ENCODE data around the gene DPP3.
"Not testable (repeated sequence)": the region's sequence is repeated elsewhere in the genome, so short reads cannot be mapped to it uniquely, and the experiment has no call there.

DPP3 gene

GRCh38 chr11:66532784-66533183, 52.5 kb downstream of the DPP3 start:
- DNase-seq (ENCODE audit: low read depth in 2 of 2), result no peak

GRCh38 chr11:66539170-66539869, 59.1 kb downstream of the DPP3 start:
- DNase-seq (ENCODE audit: low read depth in 2 of 2), result no peak

GRCh38 chr11:66539870-66540213, 59.6 kb downstream of the DPP3 start:
- DNase-seq (ENCODE audit: low read depth in 2 of 2), result no peak

GRCh38 chr11:66540598-66540997, 60.4 kb downstream of the DPP3 start:
- not testable (repeated sequence) for DNase-seq (ENCODE audit: low read depth in 2 of 2)

GRCh38 chr11:66541892-66542291, 61.7 kb downstream of the DPP3 start:
- DNase-seq (ENCODE audit: low read depth in 2 of 2), result no peak

GRCh38 chr11:66542362-66542761, 62.1 kb downstream of the DPP3 start:
- no peak for DNase-seq (ENCODE audit: low read depth in 2 of 2)

GRCh38 chr11:66543263-66544107, 63.3 kb downstream of the DPP3 start:
- peak in 1 of 2 experiments; percentile 33 for DNase-seq (ENCODE audit: low read depth in 2 of 2)

- DNase-seq (ENCODE audit: low read depth in 2 of 2), result not testable (repeated sequence)
Observed at GRCh38 chr11:66544952-66545351, 64.7 kb downstream of the DPP3 start.

- DNase-seq (ENCODE audit: low read depth in 2 of 2), result peak; percentile 77 to 92
Observed at GRCh38 chr11:66545701-66546367, 65.6 kb downstream of the DPP3 start, which contains the start of gene ZDHHC24. ZDHHC24 (minus strand) TSS chr11:66546048; CDS start chr11:66546003, 45 bp downstream.

GRCh38 chr11:66546368-66546965, 66.2 kb downstream of the DPP3 start, which contains the start of gene ACTN3:
ACTN3 (plus strand) TSS chr11:66546903; CDS start chr11:66546938, 35 bp downstream.
- no peak for DNase-seq (ENCODE audit: low read depth in 2 of 2)

- DNase-seq (ENCODE audit: low read depth in 2 of 2), result no peak
Observed at GRCh38 chr11:66546966-66547661, 66.9 kb downstream of the DPP3 start.

- DNase-seq (ENCODE audit: low read depth in 2 of 2), result no peak
Observed at GRCh38 chr11:66547662-66548009, 67.4 kb downstream of the DPP3 start.

- no peak for DNase-seq (ENCODE audit: low read depth in 2 of 2)
Observed at GRCh38 chr11:66548041-66548440, 67.8 kb downstream of the DPP3 start.

GRCh38 chr11:66548774-66549630, 68.8 kb downstream of the DPP3 start:
- no peak for DNase-seq (ENCODE audit: low read depth in 2 of 2)

- DNase-seq (ENCODE audit: low read depth in 2 of 2), result no peak
Observed at GRCh38 chr11:66549696-66550095, 69.5 kb downstream of the DPP3 start.

GRCh38 chr11:66550887-66551286, 70.7 kb downstream of the DPP3 start:
- DNase-seq (ENCODE audit: low read depth in 2 of 2), result no peak

GRCh38 chr11:66554602-66555001, 74.4 kb downstream of the DPP3 start:
- no peak for DNase-seq (ENCODE audit: low read depth in 2 of 2)

GRCh38 chr11:66555416-66555815, 75.2 kb downstream of the DPP3 start:
- DNase-seq (ENCODE audit: low read depth in 2 of 2), result no peak

- no peak for DNase-seq (ENCODE audit: low read depth in 2 of 2)
Observed at GRCh38 chr11:66556086-66556485, 75.9 kb downstream of the DPP3 start.

GRCh38 chr11:66557733-66558326, 77.6 kb downstream of the DPP3 start:
- no peak for DNase-seq (ENCODE audit: low read depth in 2 of 2)
